ENCODE results near the gene COBLL1. TPM values are rescaled to one million over a fixed set of nuclear protein-coding genes. Genes with fewer than 3 reads are reported as not detected.

The COBLL1 gene
- total RNA-seq, 1 experiment from 2014 or later = 5.9 TPM

- H3K18ac ChIP-seq (ENCODE audit: insufficient read length, low read depth, low read length) = no peak overlapping the region
- no peak overlapping the region for H2BK5ac ChIP-seq (ENCODE audit: insufficient read length, low read length)
- no peak overlapping the region for H4K8ac ChIP-seq (replicated peaks; ENCODE audit: insufficient read length, low read depth, low read length)
- H2BK20ac ChIP-seq (ENCODE audit: low read depth, low read length, poor library complexity, severe bottlenecking) = no peak overlapping the region
- Mint-ChIP-seq H3K27ac (no peak overlapping the region), H3K27me3 (ENCODE audit: low read depth) (no peaks in the 10 kb centered on the region), H3K9me3 (no peaks in the 10 kb centered on the region), H3K36me3 (ENCODE audit: insufficient read depth in 1 of 3, low read depth in 3 of 3) (no peaks in the 10 kb centered on the region), H3K4me1 (peaks cover 0 to 3% of the 10 kb centered on the region in 2 experiments; a peak in 1 of 4 replicates), H3K4me3 (no peak overlapping the region)
- no peak overlapping the region for H2AFZ ChIP-seq (ENCODE audit: low read length)
- H3K23ac ChIP-seq (ENCODE audit: insufficient read length, low read depth, low read length) = no peak overlapping the region
- WGBS (ENCODE audit: extremely low coverage, insufficient read length, low lambda C conversion rate) = no CpG with 5 or more reads among the region's 2 CpGs
- TF ChIP-seq CTCF (conservative IDR thresholded peaks at IDR 0.05) = no peak
- no peak overlapping the region for H4K91ac ChIP-seq (ENCODE audit: insufficient read length, low read depth, low read length)
- H3K4me1 ChIP-seq (ENCODE audit: insufficient read depth, low read length) = no peaks in the 10 kb centered on the region
- no peaks in the 10 kb centered on the region for H3K79me1 ChIP-seq (ENCODE audit: insufficient read depth, low read depth, low read length, poor library complexity, severe bottlenecking)
- no peak overlapping the region for H3K4me2 ChIP-seq (ENCODE audit: insufficient read depth, insufficient read length, low read length)
- H4K5ac ChIP-seq (ENCODE audit: insufficient read length, low read depth, low read length) = no peak overlapping the region
- no peaks in the 10 kb centered on the region for H3K79me2 ChIP-seq (ENCODE audit: insufficient read depth, low read length)
- H3T11ph ChIP-seq (ENCODE audit: low read length) = no peak overlapping the region
- H3K56ac ChIP-seq (ENCODE audit: insufficient read length, low read depth, low read length) = no peak overlapping the region
- no peak overlapping the region for H2BK15ac ChIP-seq (ENCODE audit: low read depth, low read length)
- no peak overlapping the region for H2AK5ac ChIP-seq (ENCODE audit: insufficient read length, low read length)
- H3K27me3 ChIP-seq (ENCODE audit: insufficient read depth, low read length) = no peaks in the 10 kb centered on the region
- H2BK12ac ChIP-seq (ENCODE audit: insufficient read length, low read depth, low read length) = no peak overlapping the region
- DNase-seq = no peak
- no peak overlapping the region for H3K27ac ChIP-seq (ENCODE audit: insufficient read length, low read depth, low read length)
- no peak overlapping the region for H3K9ac ChIP-seq (ENCODE audit: extremely low read depth, insufficient read length, low read length)
- no peak overlapping the region for H2BK120ac ChIP-seq (ENCODE audit: low read depth, low read length, poor library complexity, severe bottlenecking)
- no peaks in the 10 kb centered on the region for H3K9me3 ChIP-seq (ENCODE audit: control insufficient read depth, low read depth, low read length)
- no peak overlapping the region for H3K4ac ChIP-seq (ENCODE audit: low read depth, low read length)
- no peaks in the 10 kb centered on the region for H4K20me1 ChIP-seq (ENCODE audit: control insufficient read depth, insufficient read depth, insufficient read length)
- no peak overlapping the region for H3K14ac ChIP-seq (ENCODE audit: insufficient read depth, low read length)
- H3K23me2 ChIP-seq (ENCODE audit: insufficient read length, low read depth, low read length, poor library complexity, severe bottlenecking) = no peaks in the 10 kb centered on the region
Measured at GRCh38 chr2:164722616-164723338, 118.8 kb downstream of the COBLL1 start.
